ENCODE data around the gene DCHS2. TPM values are rescaled to one million over a fixed set of nuclear protein-coding genes. Genes with fewer than 3 reads are reported as not detected.

Gene DCHS2
- total RNA-seq, 4 donors from 2014 or later: 0.27 to 0.84 (median 0.38) TPM

- TF ChIP-seq POLR2A (IDR thresholded peaks at IDR 0.05): no peak
- no peak for TF ChIP-seq CTCF (IDR thresholded peaks at IDR 0.05)
- DNase-seq (ENCODE audit: low spot score in 2 of 2): no peak
- H3K4me3 ChIP-seq (ENCODE audit: low read depth, poor library complexity, severe bottlenecking): no peak overlapping the region
- intact Hi-C loops (cut with DNase I; ENCODE audit: low total_unique reads): no loop called here
- WGBS, 2 donors: 66 to 70% methylated on average over 2 of the region's 2 CpGs
These were observed 214.4 kb downstream of the DCHS2 start for GRCh38 chr4:154277172-154277571.

- DNase-seq (ENCODE audit: low spot score in 2 of 2): no peak
- no peak overlapping the region for H3K4me3 ChIP-seq (ENCODE audit: low read depth, poor library complexity, severe bottlenecking)
- TF ChIP-seq CTCF (IDR thresholded peaks at IDR 0.05): no peak
- no peak for TF ChIP-seq POLR2A (IDR thresholded peaks at IDR 0.05)
- WGBS, 2 donors: 64 to 82% methylated on average over 1 of the region's 1 CpG
- intact Hi-C loops (cut with DNase I; ENCODE audit: low total_unique reads): no loop called here
These were observed 215.1 kb downstream of the DCHS2 start for GRCh38 chr4:154276496-154276895.

- no peak overlapping the region for H3K4me3 ChIP-seq (ENCODE audit: low read depth, poor library complexity, severe bottlenecking)
- intact Hi-C loops (cut with DNase I; ENCODE audit: low total_unique reads): no loop called here
- no peak for TF ChIP-seq POLR2A (IDR thresholded peaks at IDR 0.05)
- TF ChIP-seq CTCF (IDR thresholded peaks at IDR 0.05): no peak
- WGBS, 2 donors: 54 to 55% methylated on average over 4 of the region's 4 CpGs
- DNase-seq (ENCODE audit: low spot score in 2 of 2): no peak
These were observed 236.6 kb downstream of the DCHS2 start for GRCh38 chr4:154254999-154255398.

- intact Hi-C loops (cut with DNase I; ENCODE audit: low total_unique reads): no loop called here
- WGBS, 2 donors: 81 to 88% methylated on average over 4 of the region's 4 CpGs
- TF ChIP-seq POLR2A (IDR thresholded peaks at IDR 0.05) (no peak), CTCF (IDR thresholded peaks at IDR 0.05) (no peak)
- DNase-seq (ENCODE audit: low spot score in 2 of 2): no peak
- H3K4me3 ChIP-seq (ENCODE audit: low read depth, poor library complexity, severe bottlenecking): no peak overlapping the region
These were observed 257.0 kb downstream of the DCHS2 start for GRCh38 chr4:154234576-154234975.

- no peak for DNase-seq (ENCODE audit: low spot score in 2 of 2)
- WGBS, 2 donors: 48 to 49% methylated on average over 2 of the region's 2 CpGs
- TF ChIP-seq POLR2A (IDR thresholded peaks at IDR 0.05): no peak
- TF ChIP-seq CTCF (IDR thresholded peaks at IDR 0.05): no peak
- intact Hi-C loops (cut with DNase I; ENCODE audit: low total_unique reads): no loop called here
- no peak overlapping the region for H3K4me3 ChIP-seq (ENCODE audit: low read depth, poor library complexity, severe bottlenecking)
These were observed 259.7 kb downstream of the DCHS2 start for GRCh38 chr4:154231806-154232478.

GRCh38 chr4:154230723-154231122, 260.9 kb downstream of the DCHS2 start:
- 86 to 88% methylated on average over 3 of the region's 3 CpGs for WGBS, 2 donors
- DNase-seq (ENCODE audit: low spot score in 2 of 2): no peak
- intact Hi-C loops (cut with DNase I; ENCODE audit: low total_unique reads): no loop called here
- TF ChIP-seq POLR2A (IDR thresholded peaks at IDR 0.05): no peak
- TF ChIP-seq CTCF (IDR thresholded peaks at IDR 0.05): no peak
- H3K4me3 ChIP-seq (ENCODE audit: low read depth, poor library complexity, severe bottlenecking): no peak overlapping the region
